Tibial nerve (tissue), 4 donors: ENCODE results near the gene TICAM2. TPM values are rescaled to one million over a fixed set of nuclear protein-coding genes. Genes with fewer than 3 reads are reported as not detected.

Experiments used
- DNase-seq, 2 donors: peaks; one replicate each; pipeline ENCODE4 v3.0.0-alpha.2; 2019; ENCODE audit warnings: low spot score in 2 of 2
- H3K27ac ChIP-seq, 4 donors: fragments of 200-600 bp; sonication (generic) in 3 of 4; one replicate each; pipeline ENCODE4 v1.5.1; 2017 to 2019; ENCODE audit warnings: mild to moderate bottlenecking in 1 of 4
- H3K27me3 ChIP-seq, 2 donors: fragments of 200-600 bp; sonication (generic) in 1 of 2; one replicate each; pipeline versions ENCODE4 v1.5.1 to v1.6.0; 2017 to 2019
- H3K36me3 ChIP-seq, 3 donors: fragments of 200-600 bp; sonication (generic); one replicate each; pipeline ENCODE4 v1.5.1; 2018 to 2019
- H3K4me1 ChIP-seq, 4 donors: fragments of 200-600 bp; sonication (generic) in 3 of 4; one replicate each; pipeline ENCODE4 v1.5.1; 2017 to 2019
- H3K4me3 ChIP-seq, 4 donors: fragments of 200-600 bp; sonication (generic) in 3 of 4; one replicate each; pipeline ENCODE4 v1.5.1; 2017 to 2019; ENCODE audit warnings: mild to moderate bottlenecking in 1 of 4, moderate library complexity in 1 of 4
- H3K9me3 ChIP-seq, 4 donors: fragments of 200-600 bp; sonication (generic) in 3 of 4; one replicate each; pipeline ENCODE4 v1.5.1; 2017 to 2019
- CTCF ChIP-seq, 5 experiments: fragments of 200-600 bp in 3 of 5; fragments of 450-650 bp in 2 of 5; sonication (generic) in 3 of 5; IDR thresholded peaks; one replicate each; pipeline ENCODE4 v1.5.1; 2016 to 2019; ENCODE audit warnings: antibody characterized with exemption in 5 of 5, mild to moderate bottlenecking in 3 of 5, moderate library complexity in 2 of 5
- EP300 ChIP-seq, 2 donors: sonication (generic); formaldehyde crosslinking; IDR thresholded peaks; one replicate each; pipeline ENCODE4 v1.6.1; 2017; ENCODE audit warnings: antibody characterized with exemption in 2 of 2, mild to moderate bottlenecking in 1 of 2
- POLR2A ChIP-seq, 2 donors: fragments of 450-650 bp; IDR thresholded peaks; one replicate each; pipeline ENCODE4 v1.6.1; 2017; ENCODE audit warnings: antibody characterized with exemption in 2 of 2, mild to moderate bottlenecking in 2 of 2, moderate library complexity in 2 of 2
- WGBS, 2 donors: methylation state at CpG; one replicate each; pipeline ENCODE4 v1.1.5; 2018; 5-methylcytosine and 5-hydroxymethylcytosine counted together
- total RNA-seq, 4 donors: library from RNA; depleted of rRNA; stranded (reverse); fragments of >200 nt; gene quantifications; one replicate each; pipeline ENCODE4 v1.1.0, GENCODE V29; 2016

Gene TICAM2
- total RNA-seq, 4 donors from 2014 or later: 1.0 to 2.8 (median 1.8) TPM

- 0 to 1% methylated on average over 67 to 68 of the region's 77 CpGs for WGBS, 2 donors
- TF ChIP-seq POLR2A (IDR thresholded peaks at IDR 0.05) (peak; percentile 88 to 92), EP300 (IDR thresholded peaks at IDR 0.05) (peak; percentile 94 to 97), CTCF (IDR thresholded peaks at IDR 0.05) (peak in 3 of 5 experiments; percentile 3 to 37 (median 33))
- H3K27me3 ChIP-seq: no peaks in the 10 kb centered on the region
- peaks cover 0 to 48% (median 19%) of the 10 kb centered on the region in 4 donors for H3K4me1 ChIP-seq
- H3K27ac ChIP-seq: peak within 1 kb of the TSS; percentile 78 to 99 (median 96)
- DNase-seq: peak; percentile 99 to 100
- peak within 1 kb of the TSS; percentile 75 to 98 (median 92) for H3K4me3 ChIP-seq
- peaks cover 0 to 2% (median 0%) of the 10 kb centered on the region in 3 donors for H3K36me3 ChIP-seq
- no peaks in the 10 kb centered on the region for H3K9me3 ChIP-seq
Observed at GRCh38 chr5:115625579-115626444, 23.5 kb upstream of the TICAM2 start, which contains the start of gene TMED7. Gene TMED7, minus strand, starts transcription at chr5:115626036. Its CDS starts 244 bp downstream, at chr5:115625792.

DNA sequence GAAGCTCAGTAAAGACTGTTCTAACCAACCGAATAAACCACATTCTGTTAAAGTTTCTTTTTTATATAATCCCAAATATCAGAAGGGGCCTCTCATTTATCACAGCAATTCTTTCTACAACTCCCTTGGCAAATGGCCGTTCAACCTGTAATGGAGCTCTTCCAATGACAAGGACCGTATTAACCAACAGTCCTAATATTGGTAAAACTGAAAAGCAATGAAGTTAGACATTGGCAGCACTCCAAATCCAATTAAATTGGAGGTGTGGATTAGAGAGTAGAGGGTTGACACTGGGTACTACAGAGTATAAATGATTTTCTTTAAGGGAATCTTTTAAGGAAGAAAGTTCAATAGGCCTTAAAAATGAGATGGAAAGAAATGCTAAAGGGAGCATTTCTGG, 22.7 kb upstream of the TICAM2 start:
- Histone ChIP-seq H3K27me3 (no peaks in the 10 kb centered on the region), H3K36me3 (peaks cover 0 to 10% (median 3%) of the 10 kb centered on the region in 3 donors), H3K4me3 (peak overlapping the region; percentile 75 to 98 (median 92)), H3K27ac (peak overlapping the region in 3 of 4 donors; percentile 93 to 99 (median 99)), H3K9me3 (no peaks in the 10 kb centered on the region), H3K4me1 (peaks cover 0 to 55% (median 19%) of the 10 kb centered on the region in 4 donors)
- no peak for TF ChIP-seq POLR2A (IDR thresholded peaks at IDR 0.05)
- TF ChIP-seq CTCF (IDR thresholded peaks at IDR 0.05): no peak
- no peak for TF ChIP-seq EP300 (IDR thresholded peaks at IDR 0.05)
- WGBS, 2 donors: 23 to 24% methylated on average over 3 of the region's 3 CpGs
- no peak for DNase-seq

- TF ChIP-seq POLR2A (IDR thresholded peaks at IDR 0.05) (no peak), CTCF (IDR thresholded peaks at IDR 0.05) (no peak)
- Histone ChIP-seq H3K36me3 (peaks cover 3 to 24% (median 7%) of the 10 kb centered on the region in 3 donors), H3K9me3 (no peaks in the 10 kb centered on the region), H3K4me1 (peaks cover 0 to 55% (median 19%) of the 10 kb centered on the region in 4 donors), H3K27ac (peak overlapping the region in 1 of 4 donors; percentile 99), H3K4me3 (peak overlapping the region in 1 of 4 donors; percentile 98), H3K27me3 (no peaks in the 10 kb centered on the region)
- WGBS, 2 donors: 47 to 55% methylated on average over 5 of the region's 5 CpGs
- DNase-seq: no peak
Observed at GRCh38 chr5:115623658-115624057, 21.4 kb upstream of the TICAM2 start.

DNA sequence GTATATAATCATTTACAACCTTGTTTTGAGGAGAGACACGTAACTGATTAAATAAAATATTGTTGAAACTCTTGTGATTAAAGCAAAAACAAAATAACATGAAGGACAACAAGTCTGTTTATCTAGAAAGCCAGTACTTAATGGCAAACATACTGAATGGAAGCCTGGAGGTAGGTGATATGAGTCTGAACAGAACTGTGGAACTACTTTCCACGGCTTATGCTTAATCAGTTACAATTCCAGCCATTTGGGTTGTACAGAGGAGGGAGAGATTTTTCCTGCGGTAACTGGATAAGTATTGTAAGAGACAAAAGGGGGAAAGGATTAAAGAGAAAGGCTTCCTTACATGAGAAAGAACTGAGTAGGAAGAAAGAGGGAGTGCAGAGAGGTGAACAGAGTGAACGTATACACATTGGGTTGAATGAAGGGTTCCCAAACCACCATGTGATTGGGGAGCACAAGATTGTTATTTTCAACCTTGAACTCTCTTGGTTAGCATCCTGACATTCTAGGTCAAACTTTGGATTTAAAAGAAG, 19.2 kb upstream of the TICAM2 start:
- no peak for DNase-seq
- no peak overlapping the region for H3K27ac ChIP-seq
- H3K9me3 ChIP-seq: no peaks in the 10 kb centered on the region
- no peaks in the 10 kb centered on the region for H3K27me3 ChIP-seq
- 63 to 67% methylated on average over 4 of the region's 4 CpGs for WGBS, 2 donors
- TF ChIP-seq EP300 (IDR thresholded peaks at IDR 0.05) (no peak), POLR2A (IDR thresholded peaks at IDR 0.05) (no peak), CTCF (IDR thresholded peaks at IDR 0.05) (no peak)
- peaks cover 0 to 51% (median 19%) of the 10 kb centered on the region in 4 donors for H3K4me1 ChIP-seq
- H3K4me3 ChIP-seq: no peak overlapping the region
- peaks cover 3 to 42% (median 7%) of the 10 kb centered on the region in 3 donors for H3K36me3 ChIP-seq

DNA sequence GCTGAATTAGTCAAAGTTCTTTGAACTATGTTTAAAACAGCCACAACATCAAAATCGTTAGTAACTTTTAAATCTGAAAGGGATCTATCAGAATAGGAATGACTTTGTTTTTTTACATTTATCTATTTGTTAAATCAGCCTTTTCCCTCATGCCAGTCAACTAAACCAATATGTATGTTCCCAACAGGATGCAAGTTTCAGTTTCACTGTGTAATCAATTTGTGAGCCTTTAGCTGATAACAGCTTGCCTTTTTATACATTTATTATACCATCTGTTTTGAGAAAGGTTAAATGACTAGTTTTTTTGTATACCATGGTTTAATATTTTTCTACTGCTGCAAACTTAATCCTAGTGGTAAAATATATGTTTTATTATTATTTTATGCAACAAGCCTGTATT, 14.6 kb upstream of the TICAM2 start:
- H3K36me3 ChIP-seq: peaks cover 3 to 69% (median 7%) of the 10 kb centered on the region in 3 donors

More for the DNA sequence above, 14.6 kb upstream of the TICAM2 start:
- H3K4me3 ChIP-seq: no peak overlapping the region
- no peaks in the 10 kb centered on the region for H3K27me3 ChIP-seq
- WGBS, 2 donors: 75 to 84% methylated on average over 1 of the region's 1 CpG
- DNase-seq: no peak
- H3K4me1 ChIP-seq: peaks cover 0 to 17% (median 0%) of the 10 kb centered on the region in 4 donors
- H3K27ac ChIP-seq: no peak overlapping the region
- H3K9me3 ChIP-seq: no peaks in the 10 kb centered on the region
- TF ChIP-seq POLR2A (IDR thresholded peaks at IDR 0.05) (no peak), CTCF (IDR thresholded peaks at IDR 0.05) (no peak), EP300 (IDR thresholded peaks at IDR 0.05) (no peak)
